Liver (tissue), 3 donors: ENCODE measurements around the gene HCN1.

ENCODE experiments used
- CTCF ChIP-seq: fragments of 150-350 bp; IDR thresholded peaks from 2 replicates; pipeline ENCODE4 v1.5.1; 2017; ENCODE audit warnings: improper control_type of control experiment, low read depth, low read length; ENCODE audit not compliant: missing input control
- EGR1 ChIP-seq, 2 donors: IDR thresholded peaks; 2 replicates each; pipeline ENCODE4 v1.6.1; 2016 to 2018; ENCODE audit warnings: antibody characterized with exemption in 2 of 2, low read depth in 2 of 2
- GABPA ChIP-seq, 2 donors: IDR thresholded peaks in 1 of 2; conservative IDR thresholded peaks in 1 of 2; 2 replicates each; pipeline ENCODE4 v1.6.1; 2016; ENCODE audit warnings: antibody characterized with exemption in 2 of 2, mild to moderate bottlenecking in 1 of 2, moderate library complexity in 1 of 2
- HNF4A ChIP-seq, 2 donors: conservative IDR thresholded peaks; 2 replicates each; pipeline ENCODE4 v1.6.1; 2016; ENCODE audit warnings: antibody characterized with exemption in 2 of 2, mild to moderate bottlenecking in 2 of 2
- JUND ChIP-seq, 2 donors: IDR thresholded peaks; 2 replicates each; pipeline ENCODE4 v1.6.1; 2016; ENCODE audit warnings: antibody characterized with exemption in 2 of 2
- MAX ChIP-seq: IDR thresholded peaks from 2 replicates; pipeline ENCODE4 v1.6.1; 2016; ENCODE audit warnings: antibody characterized with exemption
- NR2F2 ChIP-seq: IDR thresholded peaks from 2 replicates; pipeline ENCODE4 v1.6.1; 2016; ENCODE audit warnings: antibody characterized with exemption
- RAD21 ChIP-seq, 2 donors: IDR thresholded peaks; 2 replicates each; pipeline ENCODE4 v1.6.1; 2016; ENCODE audit warnings: antibody characterized with exemption in 2 of 2, mild to moderate bottlenecking in 2 of 2
- REST ChIP-seq: IDR thresholded peaks from 2 replicates; pipeline ENCODE4 v1.6.1; 2016; ENCODE audit warnings: antibody characterized with exemption, mild to moderate bottlenecking
- RXRA ChIP-seq, 2 donors: IDR thresholded peaks; 2 replicates each; pipeline ENCODE4 v1.6.1; 2017 to 2018; ENCODE audit warnings: antibody characterized with exemption in 2 of 2, mild to moderate bottlenecking in 1 of 2
- SP1 ChIP-seq: IDR thresholded peaks from 2 replicates; pipeline ENCODE4 v1.6.1; 2018; ENCODE audit warnings: antibody characterized with exemption, mild to moderate bottlenecking
- TAF1 ChIP-seq: conservative IDR thresholded peaks from 2 replicates; pipeline ENCODE4 v1.6.1; 2016; ENCODE audit warnings: antibody characterized with exemption, mild to moderate bottlenecking
- YY1 ChIP-seq: IDR thresholded peaks from 2 replicates; pipeline ENCODE4 v1.6.1; 2016; ENCODE audit warnings: antibody characterized with exemption, mild to moderate bottlenecking
- ZBTB33 ChIP-seq: IDR thresholded peaks from 2 replicates; pipeline ENCODE4 v1.6.1; 2016; ENCODE audit warnings: antibody characterized with exemption
- donor health status: healthy.
- donor health status: healthy.

GRCh38 chr5:45687701-45688100, 8.5 kb downstream of the HCN1 start:
- TF ChIP-seq YY1 = no peak
- no peak for TF ChIP-seq CTCF
- TF ChIP-seq RAD21 (IDR thresholded peaks at IDR 0.05) = no peak
- TF ChIP-seq MAX = no peak
- TF ChIP-seq GABPA (IDR thresholded peaks at IDR 0.05 in 1 of 2, conservative IDR thresholded peaks at IDR 0.05 in 1 of 2) = no peak
- no peak for TF ChIP-seq HNF4A (conservative IDR thresholded peaks at IDR 0.05)
- TF ChIP-seq JUND (IDR thresholded peaks at IDR 0.05) = no peak
- TF ChIP-seq REST = no peak
- TF ChIP-seq EGR1 (IDR thresholded peaks at IDR 0.05; ENCODE audit: low read depth in 2 of 2) = no peak
- no peak for TF ChIP-seq TAF1
- TF ChIP-seq NR2F2 = no peak
- TF ChIP-seq SP1 = no peak
- no peak for TF ChIP-seq ZBTB33
- TF ChIP-seq RXRA (IDR thresholded peaks at IDR 0.05) = no peak
